Muscle layer of duodenum (tissue), 2 donors: ENCODE data around the gene CFDP1.

Experiments used
- H3K27ac ChIP-seq: one replicate; pipeline ENCODE4 v1.7.0; 2013; ENCODE audit warnings: mild to moderate bottlenecking, low read length
- H3K27me3 ChIP-seq: one replicate; pipeline ENCODE4 v1.7.0; 2013; ENCODE audit warnings: low read depth, mild to moderate bottlenecking, control low read depth, low read length
- H3K36me3 ChIP-seq, 2 donors: one replicate each; pipeline ENCODE4 v1.7.0; 2013; ENCODE audit warnings: low read length in 2 of 2, control low read depth in 1 of 2, mild to moderate bottlenecking in 1 of 2; ENCODE audit not compliant: insufficient read depth in 2 of 2, control insufficient read depth in 1 of 2
- H3K4me1 ChIP-seq, 2 donors: one replicate each; pipeline ENCODE4 v1.7.0; 2013; ENCODE audit warnings: low read length in 2 of 2, mild to moderate bottlenecking in 2 of 2, control low read depth in 1 of 2, moderate library complexity in 1 of 2; ENCODE audit not compliant: insufficient read depth in 2 of 2, control insufficient read depth in 1 of 2
- H3K4me3 ChIP-seq, 2 donors: one replicate each; pipeline ENCODE4 v1.7.0; 2013; ENCODE audit warnings: low read length in 2 of 2, low read depth in 1 of 2, mild to moderate bottlenecking in 1 of 2
- H3K9me3 ChIP-seq, 2 donors: one replicate each; pipeline ENCODE4 v1.7.0; 2013; ENCODE audit warnings: low read length in 2 of 2, control low read depth in 1 of 2, mild to moderate bottlenecking in 1 of 2; ENCODE audit not compliant: control insufficient read depth in 1 of 2
- donor health status: healthy.

The CFDP1 gene

GRCh38 chr16:75329943-75330342 lies 103.4 kb downstream of the CFDP1 start:
- Histone ChIP-seq H3K4me3 (no peak overlapping the region), H3K27ac (no peak overlapping the region), H3K36me3 (no peaks in the 10 kb centered on the region), H3K4me1 (no peaks in the 10 kb centered on the region), H3K27me3 (no peaks in the 10 kb centered on the region), H3K9me3 (no peaks in the 10 kb centered on the region)

DNA sequence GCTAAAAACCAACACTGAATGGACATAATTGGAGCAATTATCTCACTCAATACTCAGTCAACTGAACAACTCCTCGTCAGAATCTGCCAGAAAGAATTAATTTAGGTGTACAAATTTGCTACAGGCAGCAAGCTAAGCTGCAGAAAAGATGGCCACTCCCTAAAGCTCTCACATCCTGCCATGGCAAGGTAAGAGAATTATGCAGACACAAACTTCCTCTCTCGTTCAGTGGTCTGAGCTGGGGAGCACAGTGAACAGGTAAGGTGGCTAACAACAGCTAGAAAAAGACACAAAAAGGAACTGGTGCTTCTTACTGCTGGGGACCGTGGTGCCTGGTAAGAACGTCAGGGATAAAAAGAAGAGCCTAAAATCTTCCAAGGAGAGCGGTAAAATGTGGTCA lies 107.0 kb downstream of the CFDP1 start:
- Histone ChIP-seq H3K9me3 (no peaks in the 10 kb centered on the region), H3K27ac (no peak overlapping the region), H3K36me3 (no peaks in the 10 kb centered on the region), H3K4me3 (no peak overlapping the region), H3K27me3 (no peaks in the 10 kb centered on the region), H3K4me1 (no peaks in the 10 kb centered on the region)

GRCh38 chr16:75323933-75324332 lies 109.4 kb downstream of the CFDP1 start:
- Histone ChIP-seq H3K36me3 (no peaks in the 10 kb centered on the region), H3K9me3 (no peaks in the 10 kb centered on the region), H3K4me3 (no peak overlapping the region), H3K27me3 (no peaks in the 10 kb centered on the region), H3K27ac (no peak overlapping the region), H3K4me1 (no peaks in the 10 kb centered on the region)

- Histone ChIP-seq H3K27ac (no peak overlapping the region), H3K27me3 (no peaks in the 10 kb centered on the region), H3K36me3 (no peaks in the 10 kb centered on the region), H3K9me3 (no peaks in the 10 kb centered on the region), H3K4me1 (no peaks in the 10 kb centered on the region), H3K4me3 (no peak overlapping the region)
Measured at GRCh38 chr16:75323198-75323597, 110.1 kb downstream of the CFDP1 start.

- Histone ChIP-seq H3K27ac (no peak overlapping the region), H3K36me3 (no peaks in the 10 kb centered on the region), H3K4me1 (no peaks in the 10 kb centered on the region), H3K27me3 (no peaks in the 10 kb centered on the region), H3K9me3 (no peaks in the 10 kb centered on the region), H3K4me3 (no peak overlapping the region)
Measured at GRCh38 chr16:75322740-75323139, 110.6 kb downstream of the CFDP1 start.

GRCh38 chr16:75320435-75320834 lies 112.9 kb downstream of the CFDP1 start:
- no peaks in the 10 kb centered on the region for H3K9me3 ChIP-seq
- H3K36me3 ChIP-seq = no peaks in the 10 kb centered on the region
- no peaks in the 10 kb centered on the region for H3K4me1 ChIP-seq

GRCh38 chr16:75319513-75320411 lies 113.5 kb downstream of the CFDP1 start:
- no peaks in the 10 kb centered on the region for H3K36me3 ChIP-seq
- no peak overlapping the region for H3K4me3 ChIP-seq
- H3K4me1 ChIP-seq = no peaks in the 10 kb centered on the region
- H3K27me3 ChIP-seq = no peaks in the 10 kb centered on the region
- H3K27ac ChIP-seq = no peak overlapping the region
- no peaks in the 10 kb centered on the region for H3K9me3 ChIP-seq

More at GRCh38 chr16:75320435-75320834, 112.9 kb downstream of the CFDP1 start:
- H3K27ac ChIP-seq = no peak overlapping the region
- H3K4me3 ChIP-seq = no peak overlapping the region
- no peaks in the 10 kb centered on the region for H3K27me3 ChIP-seq

GRCh38 chr16:75318737-75319136 lies 114.6 kb downstream of the CFDP1 start:
- H3K36me3 ChIP-seq = no peaks in the 10 kb centered on the region
- H3K9me3 ChIP-seq = no peaks in the 10 kb centered on the region
- no peak overlapping the region for H3K27ac ChIP-seq
- no peak overlapping the region for H3K4me3 ChIP-seq
- H3K4me1 ChIP-seq = no peaks in the 10 kb centered on the region
- no peaks in the 10 kb centered on the region for H3K27me3 ChIP-seq

GRCh38 chr16:75317532-75317931 lies 115.8 kb downstream of the CFDP1 start:
- Histone ChIP-seq H3K36me3 (peaks cover 0 to 8% of the 10 kb centered on the region in 2 donors), H3K27me3 (no peaks in the 10 kb centered on the region), H3K4me1 (peaks cover 0 to 1% of the 10 kb centered on the region in 2 donors), H3K9me3 (no peaks in the 10 kb centered on the region), H3K4me3 (no peak overlapping the region), H3K27ac (no peak overlapping the region)

- peaks cover 0 to 8% of the 10 kb centered on the region in 2 donors for H3K36me3 ChIP-seq
- no peaks in the 10 kb centered on the region for H3K9me3 ChIP-seq
- H3K27ac ChIP-seq = no peak overlapping the region
- H3K27me3 ChIP-seq = no peaks in the 10 kb centered on the region
- H3K4me1 ChIP-seq = peaks cover 0 to 5% of the 10 kb centered on the region in 2 donors
- H3K4me3 ChIP-seq = no peak overlapping the region
Measured at GRCh38 chr16:75317101-75317522, 116.2 kb downstream of the CFDP1 start.

GRCh38 chr16:75315539-75316306 lies 117.6 kb downstream of the CFDP1 start:
- Histone ChIP-seq H3K9me3 (no peaks in the 10 kb centered on the region), H3K4me1 (peaks cover 0 to 11% of the 10 kb centered on the region in 2 donors), H3K27me3 (no peaks in the 10 kb centered on the region), H3K4me3 (no peak overlapping the region), H3K27ac (no peak overlapping the region), H3K36me3 (peaks cover 0 to 8% of the 10 kb centered on the region in 2 donors)
